ENCODE measurements around the gene HCRTR1. TPM values are rescaled to one million over a fixed set of nuclear protein-coding genes. Genes with fewer than 3 reads are reported as not detected.
A peak's percentile ranks its signal among the peaks of the same experiment; 100 is the strongest.

The HCRTR1 gene
- polyA plus RNA-seq, 1 donor from 2014 or later = 0.37 TPM

DNA sequence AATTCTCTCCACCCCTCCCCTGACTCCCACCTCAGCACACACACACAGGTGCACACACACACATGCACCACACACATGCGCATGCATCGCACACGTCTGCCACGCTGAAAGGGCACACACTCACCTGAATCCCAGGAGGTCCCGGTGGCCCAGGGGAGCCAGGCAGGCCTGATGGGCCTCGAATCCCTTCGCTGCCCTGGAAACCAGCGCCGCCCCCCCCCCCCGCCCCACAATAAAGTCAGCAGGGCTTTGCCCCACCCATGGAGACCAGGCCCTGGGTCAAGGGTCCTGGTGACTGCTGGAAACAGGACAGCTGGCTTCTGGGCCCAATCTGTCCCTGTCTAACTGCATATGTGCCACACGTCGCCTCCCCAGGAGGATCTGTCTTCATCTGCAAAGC lies 45.0 kb downstream of the HCRTR1 start:
- Histone ChIP-seq H3K27ac (ENCODE audit: low read length) (no peak overlapping the region), H3K79me2 (replicated peaks; ENCODE audit: insufficient read depth, low read length) (no peaks in the 10 kb centered on the region), H2AFZ (ENCODE audit: low read depth, low read length) (no peak overlapping the region), H3K27me3 (ENCODE audit: insufficient read depth, low read depth, low read length) (no peaks in the 10 kb centered on the region), H3K4me2 (ENCODE audit: low read length) (no peak overlapping the region), H3K36me3 (ENCODE audit: insufficient read depth, low read length) (no peaks in the 10 kb centered on the region), H3K9me2 (ENCODE audit: insufficient read depth, low read length) (no peaks in the 10 kb centered on the region), H3K9ac (ENCODE audit: low read length) (no peak overlapping the region), H3F3A (ENCODE audit: insufficient read depth, low read length, poor library complexity, severe bottlenecking) (no peaks in the 10 kb centered on the region), H3K9me3 (ENCODE audit: low read length) (no peaks in the 10 kb centered on the region), H3K4me3 (ENCODE audit: low read length) (no peak overlapping the region), H4K20me1 (ENCODE audit: insufficient read depth) (no peaks in the 10 kb centered on the region)
- TF ChIP-seq REST (IDR thresholded peaks at IDR 0.05; ENCODE audit: borderline replicate concordance) = no peak
- no peak for TF ChIP-seq RAD21 (conservative IDR thresholded peaks at IDR 0.05)
- no peak for TF ChIP-seq CTCF (IDR thresholded peaks at IDR 0.05; ENCODE audit: poor library complexity, severe bottlenecking)
- no peak for TF ChIP-seq MXI1 (conservative IDR thresholded peaks at IDR 0.05; ENCODE audit: poor library complexity, severe bottlenecking)
- no peak for TF ChIP-seq POLR2AphosphoS5 (IDR thresholded peaks at IDR 0.05)
- no peak for TF ChIP-seq SMC3 (conservative IDR thresholded peaks at IDR 0.05; ENCODE audit: poor library complexity)
- TF ChIP-seq EZH2 (IDR thresholded peaks at IDR 0.05; ENCODE audit: borderline replicate concordance, insufficient read depth, low read length, poor library complexity, severe bottlenecking) = no peak
- TF ChIP-seq TAF1 (IDR thresholded peaks at IDR 0.05; ENCODE audit: low read depth) = no peak
- no peak for TF ChIP-seq EP300 (conservative IDR thresholded peaks at IDR 0.05; ENCODE audit: poor library complexity, severe bottlenecking)

GRCh38 chr1:31663622-31664452 lies 46.3 kb downstream of the HCRTR1 start:
- no peaks in the 10 kb centered on the region for H3K9me3 ChIP-seq (ENCODE audit: low read length)
- H3K9me2 ChIP-seq (ENCODE audit: insufficient read depth, low read length) = no peaks in the 10 kb centered on the region
- no peaks in the 10 kb centered on the region for H3K27me3 ChIP-seq (ENCODE audit: insufficient read depth, low read depth, low read length)
- H3K9ac ChIP-seq (ENCODE audit: low read length) = no peak overlapping the region
- H3K4me3 ChIP-seq (ENCODE audit: low read length) = no peak overlapping the region
- no peaks in the 10 kb centered on the region for H3K36me3 ChIP-seq (ENCODE audit: insufficient read depth, low read length)
- H2AFZ ChIP-seq (ENCODE audit: low read depth, low read length) = no peak overlapping the region
- H3K4me2 ChIP-seq (ENCODE audit: low read length) = no peak overlapping the region
- no peaks in the 10 kb centered on the region for H3F3A ChIP-seq (ENCODE audit: insufficient read depth, low read length, poor library complexity, severe bottlenecking)
- no peaks in the 10 kb centered on the region for H3K79me2 ChIP-seq (replicated peaks; ENCODE audit: insufficient read depth, low read length)
- H4K20me1 ChIP-seq (ENCODE audit: insufficient read depth) = no peaks in the 10 kb centered on the region
- H3K27ac ChIP-seq (ENCODE audit: low read length) = no peak overlapping the region
- TF ChIP-seq MXI1 (conservative IDR thresholded peaks at IDR 0.05; ENCODE audit: poor library complexity, severe bottlenecking) (no peak), EP300 (conservative IDR thresholded peaks at IDR 0.05; ENCODE audit: poor library complexity, severe bottlenecking) (no peak), CTCF (IDR thresholded peaks at IDR 0.05; ENCODE audit: poor library complexity, severe bottlenecking) (peak; percentile 78), EZH2 (IDR thresholded peaks at IDR 0.05; ENCODE audit: borderline replicate concordance, insufficient read depth, low read length, poor library complexity, severe bottlenecking) (no peak), SMC3 (conservative IDR thresholded peaks at IDR 0.05; ENCODE audit: poor library complexity) (peak; percentile 82), RAD21 (conservative IDR thresholded peaks at IDR 0.05) (peak; percentile 80), REST (IDR thresholded peaks at IDR 0.05; ENCODE audit: borderline replicate concordance) (no peak), POLR2AphosphoS5 (IDR thresholded peaks at IDR 0.05) (no peak), TAF1 (IDR thresholded peaks at IDR 0.05; ENCODE audit: low read depth) (no peak)
